OCI-LY7 (cell line): ENCODE data around the gene PROSER1. TPM values are rescaled to one million over a fixed set of nuclear protein-coding genes. Genes with fewer than 3 reads are reported as not detected.

ENCODE experiments used
- BruUV-seq: library from RNA; stranded (reverse); fragments of 400-500 nt; replicated peaks from 2 replicates; lab custom pipeline; 2021; lab: Mats Ljungman, UMichigan
- CTCF ChIA-PET: fragments of 300-600 bp; sonication (Branson Sonifier 250); formaldehyde crosslinking; loops from one replicate; lab custom pipeline; 2022; ENCODE audit warnings: antibody characterized with exemption; ENCODE audit not compliant: unreplicated experiment; lab: Charles Lee
- POLR2A ChIA-PET: fragments of 300-600 bp; sonication (Branson Sonifier 250); formaldehyde crosslinking; loops from one replicate; lab custom pipeline; 2022; ENCODE audit warnings: antibody characterized with exemption; lab: Charles Lee
- DNase-seq: peaks from one replicate; pipeline ENCODE4 v3.0.0-alpha.2; 2015; ENCODE audit warnings: low spot score
- H2AFZ ChIP-seq: fragments of 200-600 bp; sonication (generic), shearing (Covaris generic); 2 replicates; pipeline ENCODE4 v1.6.1; 2014; ENCODE audit warnings: mild to moderate bottlenecking, antibody characterized with exemption, low read length, moderate library complexity
- H3K27ac ChIP-seq: fragments of 200-600 bp; sonication (generic); 2 replicates; pipeline ENCODE4 v1.5.1; 2014; ENCODE audit warnings: mixed run types, low read depth, mild to moderate bottlenecking, moderate library complexity, low read length, inconsistent platforms; ENCODE audit not compliant: poor library complexity, severe bottlenecking
- H3K36me3 ChIP-seq: fragments of 200-600 bp; sonication (generic); 2 replicates; pipeline ENCODE4 v1.6.1; 2014; ENCODE audit warnings: mild to moderate bottlenecking, antibody characterized with exemption, low read length, moderate library complexity, mixed read lengths; ENCODE audit not compliant: insufficient read depth
- H3K4me1 ChIP-seq: fragments of 200-600 bp; sonication (generic); 2 replicates; pipeline ENCODE4 v1.5.1; 2014; ENCODE audit warnings: mild to moderate bottlenecking, low read length; ENCODE audit not compliant: insufficient read depth, poor library complexity, severe bottlenecking
- H3K4me2 ChIP-seq: fragments of 200-600 bp; sonication (generic); 2 replicates; pipeline ENCODE4 v1.6.1; 2014; ENCODE audit warnings: mild to moderate bottlenecking, low read length
- H3K4me3 ChIP-seq: fragments of 200-600 bp; sonication (generic); 2 replicates; pipeline ENCODE4 v1.5.1; 2014; ENCODE audit warnings: mild to moderate bottlenecking, low read depth, low read length; ENCODE audit not compliant: poor library complexity, severe bottlenecking
- H3K79me2 ChIP-seq: fragments of 200-600 bp; sonication (generic); 2 replicates; pipeline ENCODE4 v1.6.1; 2016; ENCODE audit warnings: low read depth, mild to moderate bottlenecking, low read length, moderate library complexity, mixed read lengths; ENCODE audit not compliant: insufficient read depth
- H3K9me2 ChIP-seq: fragments of 200-600 bp; sonication (generic); 2 replicates; pipeline ENCODE4 v1.6.1; 2016; ENCODE audit warnings: mild to moderate bottlenecking, low read length, mixed read lengths; ENCODE audit not compliant: insufficient read depth
- H3K9me3 ChIP-seq: fragments of 200-600 bp; sonication (generic); 2 replicates; pipeline ENCODE4 v1.6.1; 2014; ENCODE audit warnings: mild to moderate bottlenecking, mixed run types, low read length, mixed read lengths
- H4K20me1 ChIP-seq: fragments of 200-600 bp; sonication (generic); 2 replicates; pipeline ENCODE4 v1.6.1; 2014; ENCODE audit warnings: mild to moderate bottlenecking, antibody characterized with exemption, low read length, moderate library complexity, mixed read lengths; ENCODE audit not compliant: insufficient read depth
- CTCF ChIP-seq: fragments of 200-600 bp; sonication (generic); conservative IDR thresholded peaks from 2 replicates; pipeline ENCODE4 v1.5.1; 2014; ENCODE audit warnings: mild to moderate bottlenecking, antibody characterized with exemption, low read length, moderate library complexity, mixed read lengths
- EZH2phosphoT487 ChIP-seq: fragments of 200-600 bp; sonication (generic); IDR thresholded peaks from 2 replicates; pipeline ENCODE4 v1.6.1; 2018; ENCODE audit warnings: low read depth, borderline replicate concordance, mild to moderate bottlenecking, mixed run types, antibody characterized with exemption, low read length, moderate library complexity, mixed read lengths
- intact Hi-C: fragments of 100-400 bp; cut with micrococcal nuclease; formaldehyde crosslinking; loops from one replicate; pipeline ENCODE4 v1.10.0; 2022; ENCODE audit not compliant: unreplicated experiment
- total RNA-seq, 2 experiments: library from RNA; depleted of rRNA in 1 of 2; stranded (reverse); fragments of >200 nt in 1 of 2; shearing (Covaris generic) in 1 of 2; gene quantifications; 2 replicates each; pipeline ENCODE4 v1.2.3, GENCODE V29; 2014 to 2022

The PROSER1 gene
- total RNA-seq, 2 experiments from 2014 or later = 43.3 to 85.8 TPM

- Histone ChIP-seq H3K27ac (no peak overlapping the region), H4K20me1 (peaks cover 23% of the 10 kb centered on the region; the same call in 1 of the 2 replicates), H3K36me3 (peaks cover 40% of the 10 kb centered on the region), H3K79me2 (peaks cover 93% of the 10 kb centered on the region), H3K4me2 (peak overlapping the region; percentile 87), H3K9me2 (no peaks in the 10 kb centered on the region), H3K9me3 (no peaks in the 10 kb centered on the region), H3K4me3 (peak overlapping the region; percentile 93), H2AFZ (no peak overlapping the region), H3K4me1 (peaks cover 18% of the 10 kb centered on the region)
- no peak for DNase-seq
- ChIA-PET CTCF (no interaction called here), POLR2A (interaction anchor here (0.7 kb wide), 1 partner anchor 106 kb away, joined by 3 read pairs; no protein-coding TSS in a partner anchor)
- BruUV-seq = no TSS peak
- intact Hi-C loops = loop anchor here (10.0 kb wide), 2 partner anchors 689 to 1671 kb away; partner anchors contain the start of gene UFM1
- TF ChIP-seq CTCF = no peak
- no peak for TF ChIP-seq EZH2phosphoT487
Measured at GRCh38 chr13:39034085-39034484, 3.8 kb downstream of the PROSER1 start.

- Histone ChIP-seq H3K36me3 (peaks cover 59% of the 10 kb centered on the region), H3K4me1 (peaks cover 18% of the 10 kb centered on the region), H3K27ac (no peak overlapping the region), H3K4me3 (no peak overlapping the region), H4K20me1 (peaks cover 23% of the 10 kb centered on the region; the same call in 1 of the 2 replicates), H3K9me2 (no peaks in the 10 kb centered on the region), H3K9me3 (no peaks in the 10 kb centered on the region), H3K79me2 (peaks cover 85% of the 10 kb centered on the region), H3K4me2 (no peak overlapping the region), H2AFZ (no peak overlapping the region)
- intact Hi-C loops = loop anchor here (10.0 kb wide), 2 partner anchors 687 to 1673 kb away; partner anchors contain the start of gene UFM1
- BruUV-seq = no TSS peak
- ChIA-PET POLR2A (interaction anchor here (0.6 to 1.8 kb wide), 4 partner anchors 8 to 34 kb away, joined by 3 to 4 read pairs (median 3); no protein-coding TSS in a partner anchor), CTCF (no interaction called here)
- TF ChIP-seq CTCF (no peak), EZH2phosphoT487 (no peak)
- no peak for DNase-seq
Measured at GRCh38 chr13:39032150-39032549, 5.7 kb downstream of the PROSER1 start.

- Histone ChIP-seq H3K79me2 (peaks cover 17% of the 10 kb centered on the region; the same call in 1 of the 2 replicates), H3K9me3 (no peaks in the 10 kb centered on the region), H4K20me1 (no peaks in the 10 kb centered on the region), H3K36me3 (peaks cover 99% of the 10 kb centered on the region), H3K4me1 (no peaks in the 10 kb centered on the region), H3K9me2 (no peaks in the 10 kb centered on the region), H3K4me3 (no peak overlapping the region), H2AFZ (no peak overlapping the region), H3K27ac (no peak overlapping the region), H3K4me2 (no peak overlapping the region)
- TF ChIP-seq CTCF = no peak
- TF ChIP-seq EZH2phosphoT487 = no peak
- intact Hi-C loops = no loop called here
- no TSS peak for BruUV-seq
- DNase-seq = no peak
- POLR2A ChIA-PET = interaction anchor here (0.7 to 1.8 kb wide), 2 partner anchors 11 to 23 kb away, joined by 4 to 9 read pairs; no protein-coding TSS in a partner anchor
- CTCF ChIA-PET = no interaction called here
Measured at GRCh38 chr13:39025433-39025839, 12.5 kb downstream of the PROSER1 start.
